Gastroesophageal sphincter (tissue), 4 donors: ENCODE measurements around the gene CARMIL3. TPM values are rescaled to one million over a fixed set of nuclear protein-coding genes. Genes with fewer than 3 reads are reported as not detected.

ENCODE experiments used
- ATAC-seq: fragments of 150-250 bp; one replicate; pipeline ENCODE4 v1.9.1; 2016; ENCODE audit warnings: mild to moderate bottlenecking, moderate library complexity
- H3K27ac ChIP-seq, 4 donors: fragments of 200-600 bp; sonication (generic) in 3 of 4; 1 replicate in 3 of 4; 2 replicates in 1 of 4; pipeline ENCODE4 v1.5.1; 2016 to 2019
- H3K27me3 ChIP-seq: fragments of 200-600 bp; sonication (generic); one replicate; pipeline ENCODE4 v1.5.1; 2019
- H3K36me3 ChIP-seq, 2 donors: fragments of 200-600 bp; sonication (generic); one replicate each; pipeline ENCODE4 v1.5.1; 2019; ENCODE audit warnings: control low read depth in 1 of 2
- H3K4me1 ChIP-seq, 3 donors: fragments of 200-600 bp; sonication (generic); 1 replicate in 2 of 3; 2 replicates in 1 of 3; pipeline ENCODE4 v1.5.1; 2016 to 2019; ENCODE audit warnings: control low read depth in 2 of 3
- H3K4me3 ChIP-seq, 2 donors: fragments of 200-600 bp; sonication (generic); one replicate each; pipeline ENCODE4 v1.5.1; 2019; ENCODE audit warnings: mild to moderate bottlenecking in 1 of 2, moderate library complexity in 1 of 2
- H3K9me3 ChIP-seq, 3 donors: fragments of 200-600 bp; sonication (generic); one replicate each; pipeline ENCODE4 v1.5.1; 2017 to 2019; ENCODE audit warnings: control low read depth in 2 of 3
- EP300 ChIP-seq: sonication (generic); formaldehyde crosslinking; IDR thresholded peaks from one replicate; pipeline ENCODE4 v1.6.1; 2017; ENCODE audit warnings: antibody characterized with exemption, mild to moderate bottlenecking
- POLR2A ChIP-seq, 2 donors: fragments of 450-650 bp; IDR thresholded peaks; one replicate each; pipeline ENCODE4 v1.6.1; 2017; ENCODE audit warnings: antibody characterized with exemption in 2 of 2, mild to moderate bottlenecking in 2 of 2, moderate library complexity in 1 of 2
- POLR2AphosphoS5 ChIP-seq: sonication (generic); formaldehyde crosslinking; IDR thresholded peaks from one replicate; pipeline ENCODE4 v1.6.1; 2017; ENCODE audit warnings: antibody characterized with exemption
- WGBS, 2 donors: methylation state at CpG; one replicate each; pipeline ENCODE4 v1.1.5; 2018; ENCODE audit warnings: low coverage in 1 of 2; 5-methylcytosine and 5-hydroxymethylcytosine counted together
- total RNA-seq, 4 donors: library from RNA; depleted of rRNA; stranded (reverse); fragments of >200 nt; gene quantifications; one replicate each; pipeline ENCODE4 v1.1.0, GENCODE V29; 2016
- TF ChIP-seq, protein P1 (sequence below), 4 experiments: fragments of 200-600 bp in 2 of 4; fragments of 450-650 bp in 2 of 4; sonication (generic) in 1 of 4; IDR thresholded peaks; one replicate each; pipeline ENCODE4 v1.5.1; 2017 to 2019; ENCODE audit warnings: antibody characterized with exemption in 4 of 4, mild to moderate bottlenecking in 2 of 4, moderate library complexity in 2 of 4

The CARMIL3 gene
- total RNA-seq, 4 donors from 2014 or later = 0.12 to 0.47 (median 0.17) TPM; not detected in 1

DNA sequence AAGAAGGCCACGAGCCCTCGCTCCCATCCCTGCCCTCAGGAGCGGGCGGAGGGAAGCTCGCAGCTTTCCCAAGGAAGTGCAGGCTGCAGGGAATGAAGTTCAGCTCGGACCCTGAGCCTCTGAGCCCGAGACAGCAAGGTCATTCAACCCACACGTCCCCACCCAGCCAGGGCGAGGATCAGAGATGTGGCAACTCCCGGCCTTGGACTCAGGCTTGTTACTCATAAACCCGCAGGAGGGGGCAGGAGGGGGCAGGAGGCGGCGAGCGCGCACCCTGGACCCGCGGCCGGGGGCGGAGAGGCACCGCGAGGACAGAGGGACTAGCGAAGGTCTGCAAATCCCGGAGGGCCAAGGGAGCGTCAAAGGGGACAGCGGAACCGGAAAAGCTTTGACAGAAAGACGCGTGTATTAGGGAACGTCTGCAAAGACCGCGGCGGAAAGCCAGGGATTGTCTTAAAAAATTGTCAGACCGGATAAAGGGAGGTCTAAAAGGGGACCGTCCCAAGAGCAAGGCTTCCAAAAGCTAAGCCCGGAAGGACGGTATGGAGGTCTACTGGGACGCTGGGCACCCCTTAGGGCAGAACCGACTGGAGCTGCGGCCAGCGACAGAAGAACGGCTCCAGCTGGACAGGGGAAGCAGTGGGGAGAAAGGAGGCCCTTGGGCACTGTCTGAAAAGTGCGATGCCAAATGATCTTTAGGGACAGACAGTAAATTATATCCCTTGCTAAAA lies 62.2 kb downstream of the CARMIL3 start:
- WGBS, 2 donors = 0% methylated on average over 9 to 18 of the region's 42 CpGs
- Histone ChIP-seq H3K27ac (peak overlapping the region; percentile 89 to 100 (median 98)), H3K27me3 (no peaks in the 10 kb centered on the region), H3K36me3 (peaks cover 0 to 22% of the 10 kb centered on the region in 2 donors), H3K9me3 (no peaks in the 10 kb centered on the region), H3K4me3 (peak overlapping the region; percentile 62 to 63), H3K4me1 (peaks cover 0 to 33% (median 10%) of the 10 kb centered on the region in 3 donors)
- ATAC-seq = peak; percentile 52
- TF ChIP-seq, protein P1, sequence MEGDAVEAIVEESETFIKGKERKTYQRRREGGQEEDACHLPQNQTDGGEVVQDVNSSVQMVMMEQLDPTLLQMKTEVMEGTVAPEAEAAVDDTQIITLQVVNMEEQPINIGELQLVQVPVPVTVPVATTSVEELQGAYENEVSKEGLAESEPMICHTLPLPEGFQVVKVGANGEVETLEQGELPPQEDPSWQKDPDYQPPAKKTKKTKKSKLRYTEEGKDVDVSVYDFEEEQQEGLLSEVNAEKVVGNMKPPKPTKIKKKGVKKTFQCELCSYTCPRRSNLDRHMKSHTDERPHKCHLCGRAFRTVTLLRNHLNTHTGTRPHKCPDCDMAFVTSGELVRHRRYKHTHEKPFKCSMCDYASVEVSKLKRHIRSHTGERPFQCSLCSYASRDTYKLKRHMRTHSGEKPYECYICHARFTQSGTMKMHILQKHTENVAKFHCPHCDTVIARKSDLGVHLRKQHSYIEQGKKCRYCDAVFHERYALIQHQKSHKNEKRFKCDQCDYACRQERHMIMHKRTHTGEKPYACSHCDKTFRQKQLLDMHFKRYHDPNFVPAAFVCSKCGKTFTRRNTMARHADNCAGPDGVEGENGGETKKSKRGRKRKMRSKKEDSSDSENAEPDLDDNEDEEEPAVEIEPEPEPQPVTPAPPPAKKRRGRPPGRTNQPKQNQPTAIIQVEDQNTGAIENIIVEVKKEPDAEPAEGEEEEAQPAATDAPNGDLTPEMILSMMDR (IDR thresholded peaks at IDR 0.05) = peak in 1 of 4 experiments; percentile 3
- TF ChIP-seq EP300 = no peak
- TF ChIP-seq POLR2A (IDR thresholded peaks at IDR 0.05) = peak; percentile 36 to 60
- TF ChIP-seq POLR2AphosphoS5 = peak; percentile 67

DNA sequence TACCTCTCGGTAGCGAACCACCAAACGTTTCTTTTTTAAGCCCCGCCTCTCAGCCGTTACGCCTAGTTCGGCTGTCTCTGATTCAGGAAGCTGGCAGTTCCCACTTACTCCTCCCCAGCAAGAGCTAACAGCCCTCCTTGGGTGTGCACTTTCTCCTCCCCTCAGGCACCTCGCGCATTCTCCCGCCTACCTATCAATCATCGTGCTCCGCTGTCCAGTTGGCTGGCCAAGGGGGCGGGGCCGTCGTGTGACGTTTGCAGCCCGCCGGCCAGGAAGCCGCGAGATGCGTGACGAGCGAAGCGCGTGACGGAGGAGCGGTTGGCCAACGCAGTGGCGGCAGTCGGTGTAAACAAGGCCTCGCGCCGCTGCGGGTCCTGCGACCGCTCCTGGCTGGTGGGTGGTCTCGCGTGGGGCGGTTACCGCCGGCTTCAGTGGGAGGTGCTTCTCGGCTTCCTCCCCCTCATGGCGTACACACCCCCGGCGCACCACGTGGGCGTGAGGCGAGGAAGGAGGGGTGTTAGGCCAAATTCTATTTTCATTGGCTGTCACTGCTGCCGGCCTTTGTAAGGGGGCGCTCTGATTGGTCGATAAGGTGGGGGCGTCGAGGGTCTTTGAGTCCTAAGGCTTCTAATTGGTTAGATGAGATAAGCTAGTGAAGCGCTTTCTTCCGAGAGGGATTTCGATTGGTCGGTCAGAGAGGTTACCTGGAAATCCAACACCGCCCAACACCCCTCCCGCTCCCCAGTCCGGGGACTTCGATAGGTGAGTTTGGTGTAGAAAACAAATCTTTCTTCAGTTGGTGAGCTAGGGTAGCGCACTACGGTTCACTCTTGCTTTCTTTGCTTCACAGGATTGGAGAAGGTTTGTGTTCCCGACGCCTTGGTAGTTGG lies 63.0 kb downstream of the CARMIL3 start, which contains the start of the genes DCAF11 and NRL:
Gene DCAF11 (plus strand): TSS at position 246 of the 890 bp plus-strand sequence. CDS start 818 bp downstream, outside the sequence.
Gene NRL (minus strand): TSS at position 418 of the 890 bp plus-strand sequence. CDS start 32,101 bp downstream, outside the sequence.
- 0 to 4% methylated on average over 4 to 8 of the region's 65 CpGs for WGBS, 2 donors
- ATAC-seq = peak; percentile 95
- TF ChIP-seq POLR2AphosphoS5 (peak; percentile 89), EP300 (peak; percentile 24), POLR2A (IDR thresholded peaks at IDR 0.05) (peak in 1 of 2 donors; percentile 13)
- TF ChIP-seq, protein P1 (IDR thresholded peaks at IDR 0.05) = peak in 1 of 4 experiments; percentile 29

DNA sequence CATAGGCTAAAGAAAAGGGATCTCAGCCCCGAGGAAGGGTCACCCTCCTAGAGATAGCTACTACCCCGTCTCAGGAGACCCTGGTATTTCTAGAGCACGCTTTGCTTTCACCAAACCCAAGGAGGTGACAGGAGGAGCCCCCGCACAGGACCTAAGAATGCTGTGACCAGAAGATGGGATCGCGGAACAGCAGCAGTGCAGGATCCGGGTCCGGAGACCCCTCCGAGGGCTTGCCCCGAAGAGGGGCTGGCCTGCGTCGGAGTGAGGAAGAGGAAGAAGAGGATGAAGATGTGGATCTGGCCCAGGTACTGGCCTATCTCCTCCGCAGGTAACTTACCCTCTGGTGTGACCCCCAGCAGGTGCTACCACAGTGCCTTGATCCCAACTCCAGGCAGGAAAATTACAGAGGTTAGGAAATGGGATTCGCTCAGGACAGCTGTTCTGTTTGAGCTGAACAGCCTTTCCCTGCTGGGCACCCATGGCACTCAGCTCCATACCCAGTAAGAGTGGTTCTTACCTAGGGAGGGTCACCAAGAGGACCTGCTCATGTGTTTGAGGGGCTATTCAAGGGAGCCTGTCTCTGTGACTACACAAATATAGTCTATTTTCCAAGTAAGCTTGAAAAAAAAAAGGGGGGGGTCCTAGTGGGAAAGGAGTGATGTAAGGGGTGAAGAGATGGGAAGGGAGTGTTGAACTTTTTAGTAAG lies 63.8 kb downstream of the CARMIL3 start:
- H3K4me1 ChIP-seq = peaks cover 0 to 29% (median 10%) of the 10 kb centered on the region in 3 donors
- H3K36me3 ChIP-seq = peaks cover 0 to 38% of the 10 kb centered on the region in 2 donors
- TF ChIP-seq EP300 = no peak
- TF ChIP-seq, protein P1 (IDR thresholded peaks at IDR 0.05) = no peak
- TF ChIP-seq POLR2A (IDR thresholded peaks at IDR 0.05) = no peak
- TF ChIP-seq POLR2AphosphoS5 = no peak
- no peak for ATAC-seq
- H3K4me3 ChIP-seq = peak overlapping the region; percentile 36 to 63
- no peaks in the 10 kb centered on the region for H3K9me3 ChIP-seq
- 0 to 7% methylated on average over 1 to 3 of the region's 14 CpGs for WGBS, 2 donors
- H3K27me3 ChIP-seq = no peaks in the 10 kb centered on the region
- peak overlapping the region; percentile 70 to 100 (median 98) for H3K27ac ChIP-seq

More for the DNA sequence above, 63.0 kb downstream of the CARMIL3 start, which contains the start of the genes DCAF11 and NRL:
- Histone ChIP-seq H3K27me3 (no peaks in the 10 kb centered on the region), H3K27ac (peak within 1 kb of the TSS; percentile 89 to 100 (median 98)), H3K9me3 (no peaks in the 10 kb centered on the region), H3K4me3 (peak within 1 kb of the TSS; percentile 62 to 63), H3K4me1 (peaks cover 0 to 29% (median 10%) of the 10 kb centered on the region in 3 donors), H3K36me3 (peaks cover 0 to 30% of the 10 kb centered on the region in 2 donors)

DNA sequence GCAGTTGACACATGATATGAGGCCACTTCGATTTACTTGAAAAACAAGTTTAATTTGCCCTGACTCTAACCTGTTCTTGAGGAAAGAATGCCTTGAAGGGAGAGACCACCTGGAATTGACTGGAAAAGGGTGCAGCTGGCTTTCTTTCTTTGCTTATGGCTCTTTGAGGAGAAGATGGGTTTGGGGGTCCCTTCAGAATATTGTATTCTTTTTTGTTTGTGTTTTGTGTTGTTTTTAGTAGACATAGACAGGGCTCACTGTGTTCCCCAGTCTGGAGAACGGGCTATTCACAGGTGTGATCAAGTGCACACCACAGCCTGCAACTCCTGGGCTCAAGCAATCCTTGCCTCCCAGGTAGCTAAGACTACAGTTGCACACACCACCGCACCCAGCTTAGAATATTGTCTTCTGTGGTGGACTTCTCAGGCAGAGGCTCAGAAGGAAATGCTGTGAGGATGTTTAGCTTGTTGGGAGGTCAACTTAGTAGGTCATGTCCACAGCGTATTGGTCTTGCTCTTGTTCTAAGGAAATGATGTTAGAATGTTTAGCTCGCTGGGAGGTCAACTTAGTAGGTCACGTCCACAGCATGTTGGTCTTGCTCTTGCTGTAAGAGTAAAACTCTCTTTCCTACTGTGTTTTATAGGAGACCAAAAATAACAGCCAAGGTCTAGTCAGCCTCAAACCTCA lies 64.5 kb downstream of the CARMIL3 start:
- no peak for ATAC-seq
- Histone ChIP-seq H3K4me1 (peaks cover 0 to 29% (median 10%) of the 10 kb centered on the region in 3 donors), H3K27ac (no peak overlapping the region), H3K4me3 (peak overlapping the region in 1 of 2 donors; percentile 63), H3K27me3 (no peaks in the 10 kb centered on the region), H3K36me3 (peaks cover 0 to 45% of the 10 kb centered on the region in 2 donors), H3K9me3 (no peaks in the 10 kb centered on the region)
- 55 to 87% methylated on average over 2 to 5 of the region's 6 CpGs for WGBS, 2 donors
- TF ChIP-seq, protein P1 (IDR thresholded peaks at IDR 0.05) = no peak
